GM12878 (cell line): ENCODE results near the gene DDX39A. TPM values are rescaled to one million over a fixed set of nuclear protein-coding genes. Genes with fewer than 3 reads are reported as not detected.

Experiments used
- BCLAF1 ChIP-seq: fragments of 450-650 bp; IDR thresholded peaks from 2 replicates; pipeline ENCODE4 v1.6.1; 2017; ENCODE audit warnings: antibody characterized with exemption, mild to moderate bottlenecking, moderate library complexity
- EGR1 ChIP-seq, 2 experiments: IDR thresholded peaks; 1 replicate in 1 of 2; 2 replicates in 1 of 2; pipeline ENCODE4 v1.6.1; 2011 to 2012; ENCODE audit warnings: low read depth in 2 of 2, low read length in 2 of 2, borderline replicate concordance in 1 of 2, mild to moderate bottlenecking in 1 of 2, moderate library complexity in 1 of 2
- ETV6 ChIP-seq, 2 experiments: fragments of 450-650 bp in 1 of 2; IDR thresholded peaks in 1 of 2; conservative IDR thresholded peaks in 1 of 2; 2 replicates each; pipeline ENCODE4 v1.6.1; 2014; ENCODE audit warnings: antibody characterized with exemption in 1 of 2, borderline replicate concordance in 1 of 2, low read depth in 1 of 2, mild to moderate bottlenecking in 1 of 2, moderate library complexity in 1 of 2
- KLF5 ChIP-seq: fragments of 450-650 bp; IDR thresholded peaks from 2 replicates; pipeline ENCODE4 v1.6.1; 2014; ENCODE audit warnings: mild to moderate bottlenecking; ENCODE audit not compliant: partially characterized antibody
- MAX ChIP-seq: IDR thresholded peaks from 2 replicates; pipeline ENCODE4 v1.6.1; 2012; ENCODE audit warnings: low read depth, low read length, improper control_type of control experiment
- MLLT1 ChIP-seq: fragments of 450-650 bp; IDR thresholded peaks from 2 replicates; pipeline ENCODE4 v1.6.1; 2016; ENCODE audit warnings: mild to moderate bottlenecking
- NFIC ChIP-seq: IDR thresholded peaks from 2 replicates; pipeline ENCODE4 v1.6.1; 2012; ENCODE audit warnings: low read depth, mild to moderate bottlenecking, inconsistent platforms, low read length, moderate library complexity
- NFYB ChIP-seq: IDR thresholded peaks from 2 replicates; pipeline ENCODE4 v1.6.1; 2011; ENCODE audit warnings: low read depth, mild to moderate bottlenecking, low read length, improper control_type of control experiment, moderate library complexity; ENCODE audit not compliant: insufficient read depth
- POLR2AphosphoS5 ChIP-seq: IDR thresholded peaks from 2 replicates; pipeline ENCODE4 v1.6.1; 2011; ENCODE audit warnings: mild to moderate bottlenecking, low read length, inconsistent platforms
- RAD51 ChIP-seq: fragments of 450-650 bp; IDR thresholded peaks from 2 replicates; pipeline ENCODE4 v1.6.1; 2016; ENCODE audit warnings: moderate library complexity, mild to moderate bottlenecking, inconsistent platforms
- RCOR1 ChIP-seq: conservative IDR thresholded peaks from 2 replicates; pipeline ENCODE4 v1.6.1; 2012; ENCODE audit warnings: low read depth, low read length, improper control_type of control experiment
- RELA ChIP-seq: fragments of 450-650 bp; IDR thresholded peaks from 2 replicates; pipeline ENCODE4 v1.8.0; 2014; ENCODE audit warnings: borderline replicate concordance; ENCODE audit not compliant: partially characterized antibody
- SIX5 ChIP-seq: IDR thresholded peaks from 2 replicates; pipeline ENCODE4 v1.6.1; 2011; ENCODE audit warnings: mild to moderate bottlenecking, low read depth, low read length, moderate library complexity; ENCODE audit not compliant: severe bottlenecking
- SMAD1 ChIP-seq: fragments of 450-650 bp; IDR thresholded peaks from 2 replicates; pipeline ENCODE4 v1.6.1; 2018; ENCODE audit warnings: mild to moderate bottlenecking, low read depth; ENCODE audit not compliant: partially characterized antibody
- SMC3 ChIP-seq: IDR thresholded peaks from 2 replicates; pipeline ENCODE4 v1.6.1; 2011; ENCODE audit warnings: low read length, improper control_type of control experiment, borderline replicate concordance
- SREBF1 ChIP-seq: IDR thresholded peaks from 2 replicates; pipeline ENCODE4 v1.6.1; 2012; ENCODE audit warnings: mild to moderate bottlenecking, low read length
- TCF3 ChIP-seq: IDR thresholded peaks from 2 replicates; pipeline ENCODE4 v1.6.1; 2012; ENCODE audit warnings: low read depth, mild to moderate bottlenecking, low read length, borderline replicate concordance; ENCODE audit not compliant: insufficient read depth
- YY1 ChIP-seq: IDR thresholded peaks from 2 replicates; pipeline ENCODE4 v1.6.1; 2011; ENCODE audit warnings: low read depth, mild to moderate bottlenecking, low read length
- ZNF687 ChIP-seq: fragments of 450-650 bp; IDR thresholded peaks from 2 replicates; pipeline ENCODE4 v1.6.1; 2017; ENCODE audit warnings: mild to moderate bottlenecking, moderate library complexity
- polyA plus RNA-seq, 11 experiments: library from polyadenylated mRNA; depleted of rRNA in 4 of 11; unstranded in 6 of 11; stranded (reverse) in 5 of 11; fragments of >200 nt; fragmentation: Nextera tagmentation in 4 of 11; fragmentation: Illumina TruSeq in 1 of 11; extraction: Ambion mirVana in 4 of 11; extraction: Trizol in 1 of 11; gene quantifications; 1 replicate in 1 of 11; 2 replicates in 10 of 11; pipeline versions ENCODE4 v1.2.1 to v1.2.3, GENCODE V29; 2011 to 2016; ENCODE audit warnings: inconsistent platforms in 2 of 11, missing spikeins in 2 of 11, low read depth in 1 of 11
- total RNA-seq, 4 experiments: library from RNA; depleted of rRNA in 3 of 4; stranded (reverse); fragments of >200 nt in 3 of 4; fragmentation: Illumina TruSeq in 1 of 4; extraction: Trizol in 1 of 4; gene quantifications; 2 replicates each; pipeline versions ENCODE4 v1.2.1 to v1.2.3, GENCODE V29; 2013 to 2021
- TF ChIP-seq, protein P1 (sequence below): IDR thresholded peaks from 2 replicates; pipeline ENCODE4 v1.6.1; 2011; ENCODE audit warnings: mild to moderate bottlenecking, low read depth, low read length, moderate library complexity; ENCODE audit not compliant: insufficient replicate concordance

DDX39A gene
- total and polyA plus RNA-seq, 10 of the 15 experiments (the other 5 are each of a cell fraction or from before 2014, with no cell fraction given) = 113 to 378 (median 224) TPM

DNA sequence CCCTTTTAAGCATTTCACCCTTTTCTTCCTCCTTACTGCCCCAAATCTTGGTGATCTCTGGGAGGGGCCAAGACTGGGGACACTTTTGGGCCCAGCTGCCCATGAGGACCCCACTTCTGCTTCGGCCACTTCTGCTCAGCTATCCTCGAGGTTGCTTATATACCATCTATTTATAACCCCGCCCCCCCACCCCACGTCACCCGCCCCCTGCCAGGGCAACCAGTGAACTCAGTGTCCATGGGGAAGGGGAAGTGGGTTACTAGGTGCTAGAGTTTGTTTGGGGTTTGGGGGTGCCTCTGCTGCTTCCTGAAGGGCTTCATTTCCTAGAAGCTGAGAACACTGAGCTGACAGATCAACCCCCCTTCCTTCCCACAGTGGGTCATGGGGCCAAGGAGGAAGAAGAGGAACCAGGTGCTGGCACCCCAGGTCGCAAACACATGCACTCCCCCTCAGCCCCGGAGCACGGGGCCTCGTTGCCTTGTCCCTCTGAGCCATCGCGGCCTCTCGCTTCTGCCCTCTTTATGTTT, 44.0 kb downstream of the DDX39A start (continued):
- TF ChIP-seq TCF3 (no peak), POLR2AphosphoS5 (no peak; the same call in 1 of the 2 replicates), SREBF1 (no peak), ZNF687 (peak; percentile 84), MAX (peak; percentile 41; the same call in 1 of the 2 replicates), NFYB (no peak), SMC3 (no peak), SMAD1 (no peak), RELA (peak; percentile 12), NFIC (no peak), RAD51 (no peak), MLLT1 (no peak), KLF5 (no peak), BCLAF1 (no peak), YY1 (no peak), SIX5 (no peak), RCOR1 (no peak), EGR1 (IDR thresholded peaks at IDR 0.05; ENCODE audit: borderline replicate concordance in 1 of 2, low read depth in 2 of 2, low read length in 2 of 2) (peak in 1 of 2 experiments; percentile 40; a peak in 1 of 3 replicates), ETV6 (conservative IDR thresholded peaks at IDR 0.05 in 1 of 2, IDR thresholded peaks at IDR 0.05 in 1 of 2; ENCODE audit: borderline replicate concordance in 1 of 2, low read depth in 1 of 2) (peak in 1 of 2 experiments; percentile 77; a peak in 2 of 4 replicates)
- TF ChIP-seq, protein P1, sequence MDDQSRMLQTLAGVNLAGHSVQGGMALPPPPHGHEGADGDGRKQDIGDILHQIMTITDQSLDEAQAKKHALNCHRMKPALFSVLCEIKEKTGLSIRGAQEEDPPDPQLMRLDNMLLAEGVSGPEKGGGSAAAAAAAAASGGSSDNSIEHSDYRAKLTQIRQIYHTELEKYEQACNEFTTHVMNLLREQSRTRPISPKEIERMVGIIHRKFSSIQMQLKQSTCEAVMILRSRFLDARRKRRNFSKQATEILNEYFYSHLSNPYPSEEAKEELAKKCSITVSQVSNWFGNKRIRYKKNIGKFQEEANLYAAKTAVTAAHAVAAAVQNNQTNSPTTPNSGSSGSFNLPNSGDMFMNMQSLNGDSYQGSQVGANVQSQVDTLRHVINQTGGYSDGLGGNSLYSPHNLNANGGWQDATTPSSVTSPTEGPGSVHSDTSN = no peak
